Mesenchymal stem cell (in vitro differentiated cells and primary cell): Measurements from ENCODE around the gene RPS14.
A peak's percentile ranks its signal among the peaks of the same experiment; 100 is the strongest.

Experiments
- DNase-seq: peaks from one replicate; pipeline ENCODE4 v3.0.0-alpha.2; 2013
- H2AFZ ChIP-seq: one replicate; pipeline ENCODE4 v1.6.1; 2013; ENCODE audit warnings: low read depth, mild to moderate bottlenecking, control low read depth, inconsistent platforms, low read length, moderate library complexity
- H2AK5ac ChIP-seq: 2 replicates; pipeline ENCODE4 v1.6.1; 2013; ENCODE audit warnings: low read length, moderate library complexity, mild to moderate bottlenecking, inconsistent platforms; ENCODE audit not compliant: severe bottlenecking
- H2BK120ac ChIP-seq: one replicate; pipeline ENCODE4 v1.6.1; 2013; ENCODE audit warnings: low read depth, mild to moderate bottlenecking, inconsistent platforms, low read length, moderate library complexity
- H2BK12ac ChIP-seq, 2 experiments: one replicate each; pipeline ENCODE4 v1.6.1; 2013; ENCODE audit warnings: inconsistent platforms in 2 of 2, low read length in 2 of 2, mild to moderate bottlenecking in 2 of 2, moderate library complexity in 2 of 2, control low read depth in 1 of 2
- H2BK15ac ChIP-seq: one replicate; pipeline ENCODE4 v1.6.1; 2013; ENCODE audit warnings: mild to moderate bottlenecking, low read depth, inconsistent platforms; ENCODE audit not compliant: poor library complexity, severe bottlenecking
- H2BK5ac ChIP-seq: 2 replicates; pipeline ENCODE4 v1.6.1; 2013; ENCODE audit warnings: low read depth, mild to moderate bottlenecking, low read length, control low read depth, inconsistent platforms; ENCODE audit not compliant: poor library complexity, severe bottlenecking
- H3K14ac ChIP-seq, 2 experiments: one replicate each; pipeline ENCODE4 v1.6.1; 2013; ENCODE audit warnings: inconsistent platforms in 2 of 2, low read length in 2 of 2, control low read depth in 1 of 2, mild to moderate bottlenecking in 1 of 2, moderate library complexity in 1 of 2
- H3K18ac ChIP-seq, 2 experiments: one replicate each; pipeline ENCODE4 v1.6.1; 2013; ENCODE audit warnings: inconsistent platforms in 2 of 2, low read length in 2 of 2, control low read depth in 1 of 2, low read depth in 1 of 2, mild to moderate bottlenecking in 1 of 2
- H3K23ac ChIP-seq, 2 experiments: one replicate each; pipeline ENCODE4 v1.6.1; 2013; ENCODE audit warnings: inconsistent platforms in 2 of 2, low read length in 2 of 2, mild to moderate bottlenecking in 2 of 2, moderate library complexity in 2 of 2, control low read depth in 1 of 2
- H3K27ac ChIP-seq: 2 replicates; pipeline ENCODE4 v1.5.1; 2013; ENCODE audit warnings: mild to moderate bottlenecking, moderate library complexity, low read length, control low read depth, inconsistent platforms; ENCODE audit not compliant: poor library complexity, severe bottlenecking
- H3K27me3 ChIP-seq, 2 experiments: 2 replicates each; pipeline versions ENCODE4 v1.6.1 to v1.7.0; 2013; ENCODE audit warnings: low read length in 2 of 2, mild to moderate bottlenecking in 2 of 2, moderate library complexity in 2 of 2, control low read depth in 1 of 2, inconsistent platforms in 1 of 2; ENCODE audit not compliant: control insufficient read depth in 1 of 2, insufficient read depth in 1 of 2
- H3K36me3 ChIP-seq, 2 experiments: 2 replicates each; pipeline versions ENCODE4 v1.6.1 to v1.7.0; 2013; ENCODE audit warnings: low read length in 2 of 2, control low read depth in 1 of 2, inconsistent platforms in 1 of 2, low read depth in 1 of 2, mild to moderate bottlenecking in 1 of 2; ENCODE audit not compliant: insufficient read depth in 2 of 2, control insufficient read depth in 1 of 2
- H3K4ac ChIP-seq, 2 experiments: one replicate each; pipeline ENCODE4 v1.6.1; 2013; ENCODE audit warnings: inconsistent platforms in 2 of 2, low read length in 2 of 2, mild to moderate bottlenecking in 2 of 2, moderate library complexity in 2 of 2, control low read depth in 1 of 2, low read depth in 1 of 2
- H3K4me1 ChIP-seq: 2 replicates; pipeline ENCODE4 v1.6.1; 2013; ENCODE audit warnings: low read depth, low read length, control low read depth; ENCODE audit not compliant: control insufficient read depth, insufficient read depth
- H3K4me2 ChIP-seq: 2 replicates; pipeline ENCODE4 v1.6.1; 2013; ENCODE audit warnings: low read length, mild to moderate bottlenecking, inconsistent platforms; ENCODE audit not compliant: poor library complexity, severe bottlenecking
- H3K4me3 ChIP-seq, 2 experiments: 2 replicates each; pipeline versions ENCODE4 v1.5.1 to v1.7.0; 2013; ENCODE audit warnings: low read length in 2 of 2, mild to moderate bottlenecking in 2 of 2, control low read depth in 1 of 2, low read depth in 1 of 2; ENCODE audit not compliant: insufficient read depth in 1 of 2
- H3K79me1 ChIP-seq: replicated peaks from 2 replicates; pipeline ENCODE4 v1.6.1; 2013; ENCODE audit warnings: mild to moderate bottlenecking, control low read depth, low read length, inconsistent platforms; ENCODE audit not compliant: poor library complexity, severe bottlenecking
- H3K9ac ChIP-seq: 2 replicates; pipeline ENCODE4 v1.7.0; 2013; ENCODE audit warnings: mild to moderate bottlenecking, low read length, moderate library complexity
- H3K9me3 ChIP-seq: 2 replicates; pipeline ENCODE4 v1.7.0; 2013; ENCODE audit warnings: mild to moderate bottlenecking, low read length; ENCODE audit not compliant: control insufficient read depth
- H4K8ac ChIP-seq: one replicate; pipeline ENCODE4 v1.6.1; 2013; ENCODE audit warnings: inconsistent platforms, mild to moderate bottlenecking, low read length, moderate library complexity
- H4K91ac ChIP-seq: one replicate; pipeline ENCODE4 v1.6.1; 2013; ENCODE audit warnings: mild to moderate bottlenecking, low read length, inconsistent platforms
- WGBS: methylation state at CpG from one replicate; pipeline ENCODE4 v1.1.7; 2013; ENCODE audit warnings: mixed read lengths; 5-methylcytosine and 5-hydroxymethylcytosine counted together

RPS14 gene

DNA sequence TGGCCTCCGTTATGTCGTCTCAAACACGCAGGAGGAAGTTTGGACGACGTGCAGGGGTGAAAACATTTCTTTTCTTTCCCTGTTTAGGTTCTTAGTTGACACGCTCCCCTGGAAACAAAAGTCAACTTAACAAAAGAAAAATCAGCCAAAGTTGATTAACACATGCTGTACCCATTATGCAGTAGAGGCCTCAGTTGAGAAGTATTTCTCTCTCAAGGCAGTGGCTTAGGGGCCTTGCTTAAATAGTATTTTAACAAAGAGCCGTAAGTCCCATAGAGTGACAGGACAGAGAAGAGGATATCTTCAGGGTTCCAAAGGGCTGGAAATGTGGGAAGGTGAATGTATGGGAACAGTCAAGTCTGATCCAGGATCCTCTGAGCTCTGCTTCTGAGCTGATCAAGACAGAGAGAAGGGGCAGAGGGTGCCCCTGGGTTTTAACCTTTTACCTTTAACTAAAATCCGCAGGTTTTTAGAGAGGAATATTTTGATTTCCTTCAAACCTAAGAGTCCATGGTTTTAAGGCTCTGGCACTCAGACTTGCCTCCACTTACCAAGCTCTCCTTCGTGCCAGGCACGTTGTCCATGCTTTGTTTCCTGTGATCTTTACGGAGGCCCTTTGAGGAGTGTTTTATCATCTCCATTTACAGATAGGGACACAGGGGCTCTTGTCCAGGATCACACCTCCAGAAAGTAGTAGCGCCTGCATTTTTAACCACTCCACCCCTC, 36.2 kb downstream of the RPS14 start:
- no peaks in the 10 kb centered on the region for H3K79me1 ChIP-seq
- H3K14ac ChIP-seq = no peak overlapping the region
- no peaks in the 10 kb centered on the region for H3K9me3 ChIP-seq
- H3K27me3 ChIP-seq = no peaks in the 10 kb centered on the region
- H2BK12ac ChIP-seq = no peak overlapping the region
- H2BK120ac ChIP-seq = no peak overlapping the region
- H3K36me3 ChIP-seq = peaks cover 2 to 3% of the 10 kb centered on the region in 2 experiments
- H2AFZ ChIP-seq = no peak overlapping the region
- peak overlapping the region; percentile 76 for H3K4me2 ChIP-seq
- peak overlapping the region; percentile 85 for H3K9ac ChIP-seq
- 82% methylated on average over 11 of the region's 12 CpGs for WGBS
- peak overlapping the region; percentile 40 for H2AK5ac ChIP-seq
- H2BK5ac ChIP-seq = no peak overlapping the region
- no peak overlapping the region for H3K4ac ChIP-seq
- H4K91ac ChIP-seq = no peak overlapping the region
- H3K4me1 ChIP-seq = peaks cover 12% of the 10 kb centered on the region
- peak overlapping the region; percentile 33 for H2BK15ac ChIP-seq
- DNase-seq = no peak
- H3K27ac ChIP-seq = peak overlapping the region; percentile 61
- no peak overlapping the region for H4K8ac ChIP-seq
- H3K23ac ChIP-seq = no peak overlapping the region
- H3K18ac ChIP-seq = no peak overlapping the region
- H3K4me3 ChIP-seq = peak overlapping the region in 1 of 2 experiments; percentile 77

DNA sequence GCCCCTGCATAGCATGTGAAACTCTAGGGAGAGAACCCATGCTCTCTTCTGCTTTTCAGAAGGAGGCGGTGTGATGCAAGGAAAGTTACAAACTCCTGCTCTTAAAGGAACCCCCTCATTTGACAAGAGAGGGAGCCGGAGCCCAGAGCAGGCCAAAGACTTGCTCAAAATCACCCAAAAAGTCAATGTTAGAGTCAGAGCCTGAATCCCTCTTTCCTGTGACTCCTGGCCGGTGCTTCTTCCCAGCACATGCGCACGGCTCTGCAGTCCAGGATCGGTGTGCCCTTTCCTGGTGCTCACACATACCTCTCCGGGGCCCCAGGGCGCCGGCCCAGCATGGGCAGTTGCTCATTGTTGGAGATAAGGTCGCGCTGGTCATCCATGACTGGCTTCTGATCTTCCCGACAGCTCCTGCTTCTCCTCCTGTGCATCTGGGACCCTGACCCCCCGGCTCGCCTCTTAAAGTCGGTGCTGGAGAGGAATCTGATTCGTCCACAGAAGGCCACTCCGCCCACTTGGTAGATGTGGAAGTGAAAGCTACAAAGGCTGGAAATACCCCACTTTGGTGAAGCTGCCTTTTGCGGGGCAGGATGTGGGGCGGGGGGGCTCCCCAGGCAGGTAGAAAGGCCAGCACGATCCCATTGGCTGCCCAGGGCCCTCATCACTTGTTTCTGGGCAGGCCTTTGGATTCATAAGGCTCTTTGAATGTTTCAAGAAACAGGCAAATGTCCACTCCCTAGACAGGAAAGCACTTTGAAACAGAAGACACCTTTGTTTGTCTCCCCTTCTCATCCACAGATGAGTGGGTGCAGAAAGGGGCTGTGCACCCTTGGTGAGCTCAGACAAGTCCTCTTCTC, 37.0 kb downstream of the RPS14 start, which contains the start of gene CD74:
Gene CD74, minus strand, starts transcription at position 592 of the 857 bp plus-strand sequence. Its CDS starts 161 bp downstream, at position 431.
- H2AFZ ChIP-seq = no peak within 1 kb of the TSS

DNA sequence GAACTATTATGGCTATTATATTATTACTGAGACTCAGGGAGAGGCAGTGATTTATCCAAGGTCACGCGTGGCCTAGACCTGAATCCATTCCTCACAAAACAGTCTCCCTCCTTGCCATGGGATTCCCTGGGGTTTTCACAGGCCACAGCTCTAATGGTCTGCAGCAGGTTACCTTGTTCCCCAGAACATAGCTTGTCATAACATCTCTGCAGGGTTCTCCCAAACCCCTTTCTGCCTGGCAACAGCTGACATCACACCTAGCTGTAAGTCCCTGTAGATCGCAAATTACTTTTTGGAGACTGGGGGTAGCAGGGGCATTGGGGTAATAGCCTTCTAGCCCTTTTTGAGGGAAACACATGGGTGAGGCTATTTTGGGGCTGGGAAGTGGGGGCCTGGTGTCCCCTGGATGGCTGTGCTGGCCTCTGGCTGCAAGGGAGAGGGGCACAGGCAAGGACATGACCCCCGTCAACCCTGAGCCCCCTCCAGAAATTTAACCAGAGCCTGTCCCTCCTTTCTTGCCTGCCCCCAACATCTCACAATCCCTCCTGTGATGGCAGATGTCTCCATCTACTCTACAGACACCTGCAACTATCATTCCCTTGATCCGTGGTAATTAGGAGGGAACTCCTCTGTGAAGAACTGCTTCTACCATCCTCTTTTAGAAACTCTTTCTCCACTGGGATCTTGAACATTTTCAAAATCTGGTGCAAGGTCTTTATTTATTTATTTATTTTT, 38.1 kb downstream of the RPS14 start:
- H3K9me3 ChIP-seq = no peaks in the 10 kb centered on the region
- no peak overlapping the region for H3K23ac ChIP-seq
- peaks cover 12% of the 10 kb centered on the region for H3K4me1 ChIP-seq
- H3K4me3 ChIP-seq = peak overlapping the region in 1 of 2 experiments; percentile 77
- H3K79me1 ChIP-seq = no peaks in the 10 kb centered on the region
- H3K18ac ChIP-seq = no peak overlapping the region
- H2BK12ac ChIP-seq = no peak overlapping the region
- H3K27ac ChIP-seq = no peak overlapping the region
- DNase-seq = peak; percentile 29
- H2AK5ac ChIP-seq = peak overlapping the region; percentile 9
- no peak overlapping the region for H3K4ac ChIP-seq
- H2BK5ac ChIP-seq = no peak overlapping the region
- no peak overlapping the region for H2AFZ ChIP-seq
- peaks cover 2 to 6% of the 10 kb centered on the region in 2 experiments for H3K36me3 ChIP-seq
- no peaks in the 10 kb centered on the region for H3K27me3 ChIP-seq
- no peak overlapping the region for H4K91ac ChIP-seq
- no peak overlapping the region for H3K4me2 ChIP-seq
- H4K8ac ChIP-seq = no peak overlapping the region
- peak overlapping the region; percentile 85 for H3K9ac ChIP-seq
- no peak overlapping the region for H2BK120ac ChIP-seq
- no peak overlapping the region for H3K14ac ChIP-seq
- H2BK15ac ChIP-seq = no peak overlapping the region
- 100% methylated on average over 5 of the region's 5 CpGs for WGBS

More for the DNA sequence above, 37.0 kb downstream of the RPS14 start, which contains the start of gene CD74:
- Histone ChIP-seq H2BK5ac (peak within 1 kb of the TSS; percentile 37), H2AK5ac (peak within 1 kb of the TSS; percentile 40), H3K14ac (no peak within 1 kb of the TSS), H3K9me3 (no peaks in the 10 kb centered on the region), H4K8ac (no peak within 1 kb of the TSS), H3K18ac (no peak within 1 kb of the TSS), H3K4me2 (peak within 1 kb of the TSS; percentile 76), H4K91ac (no peak within 1 kb of the TSS), H2BK15ac (peak within 1 kb of the TSS; percentile 33), H2BK12ac (no peak within 1 kb of the TSS), H3K27me3 (no peaks in the 10 kb centered on the region), H3K36me3 (peaks cover 2 to 6% of the 10 kb centered on the region in 2 experiments), H3K23ac (no peak within 1 kb of the TSS), H3K4ac (no peak within 1 kb of the TSS), H3K27ac (peak within 1 kb of the TSS; percentile 61), H3K4me3 (peak within 1 kb of the TSS; percentile 40 to 77), H3K4me1 (peaks cover 12% of the 10 kb centered on the region), H3K79me1 (no peaks in the 10 kb centered on the region), H3K9ac (peak within 1 kb of the TSS; percentile 85), H2BK120ac (no peak within 1 kb of the TSS)
- 61% methylated on average over 20 of the region's 20 CpGs for WGBS
- peak; percentile 42 for DNase-seq
